A549 (cell line): ENCODE data around the gene PPP2R5E. TPM values are rescaled to one million over a fixed set of nuclear protein-coding genes. Genes with fewer than 3 reads are reported as not detected.

Experiments
- ATAC-seq, 2 experiments: fragments of 200-7000 bp in 1 of 2; fragments of >200 bp in 1 of 2; cut with Nextera tagmentation in 1 of 2; cut with Tn5 transposase in 1 of 2; 3 replicates each; pipeline versions ENCODE4 v1.8.0 to v1.9.1; 2018 to 2020; ENCODE audit warnings: mild to moderate bottlenecking in 1 of 2, moderate library complexity in 1 of 2
- CTCF ChIA-PET: fragments of 300-600 bp; sonication (Branson Sonifier 250); formaldehyde crosslinking; extraction: SDS; loops from one replicate; lab custom pipeline; 2021; ENCODE audit warnings: antibody characterized with exemption, inconsistent platforms; lab: Yijun Ruan, JAX
- POLR2A ChIA-PET: fragments of 350-600 bp; formaldehyde crosslinking; extraction: SDS; loops from one replicate; lab custom pipeline; 2021; ENCODE audit warnings: antibody characterized with exemption, inconsistent platforms; lab: Yijun Ruan, JAX
- DNase-seq, 2 experiments: peaks; one replicate each; pipeline versions ENCODE4 v3.0.0 to v3.0.0-alpha.2; 2011 to 2016; ENCODE audit warnings: low read depth in 1 of 2, low spot score in 1 of 2
- FAIRE-seq: peaks from 2 replicates; lab custom pipeline; 2011; peaks lifted over from hg19 to GRCh38; lab: Jason Lieb, UNC
- H3K27ac ChIP-seq, 2 experiments: fragments of >200 bp; sonication (Bioruptor Twin); formaldehyde crosslinking; 3 replicates each; pipeline ENCODE4 v1.5.1; 2016 to 2017
- H3K4me1 ChIP-seq: fragments of >200 bp; sonication (Bioruptor Twin); formaldehyde crosslinking; 3 replicates; pipeline ENCODE4 v1.6.1; 2016
- H3K4me2 ChIP-seq: fragments of >200 bp; sonication (Bioruptor Twin); formaldehyde crosslinking; 3 replicates; pipeline ENCODE4 v1.6.1; 2016
- H3K4me3 ChIP-seq: fragments of >200 bp; sonication (Bioruptor Twin); formaldehyde crosslinking; 3 replicates; pipeline ENCODE4 v1.5.1; 2016
- H3K9me3 ChIP-seq: fragments of >200 bp; sonication (Bioruptor Twin); formaldehyde crosslinking; 3 replicates; pipeline ENCODE4 v1.6.1; 2016
- CEBPB ChIP-seq, 2 experiments: fragments of >200 bp in 1 of 2; sonication (Bioruptor Twin) in 1 of 2; formaldehyde crosslinking in 1 of 2; IDR thresholded peaks; 2 replicates each; pipeline ENCODE4 v1.6.1; 2012 to 2016
- CTCF ChIP-seq: fragments of >200 bp; sonication (Bioruptor Twin); formaldehyde crosslinking; IDR thresholded peaks from 3 replicates; pipeline ENCODE4 v1.5.1; 2016
- EHF ChIP-seq: fragments of 250-450 bp; sonication (Bioruptor Pico); IDR thresholded peaks from 2 replicates; pipeline ENCODE4 v1.5.0; 2020; ENCODE audit warnings: mild to moderate bottlenecking
- FOSL2 ChIP-seq, 2 experiments: fragments of 450-650 bp in 1 of 2; fragments of >200 bp in 1 of 2; sonication (Bioruptor Twin) in 1 of 2; formaldehyde crosslinking; IDR thresholded peaks; 2 replicates each; pipeline versions ENCODE4 v1.5.0 to v1.6.1; 2016 to 2020; ENCODE audit warnings: mild to moderate bottlenecking in 1 of 2, moderate library complexity in 1 of 2
- FOXS1 ChIP-seq: fragments of 250-450 bp; sonication (Bioruptor Pico); IDR thresholded peaks from 2 replicates; pipeline ENCODE4 v1.5.0; 2020; ENCODE audit warnings: mild to moderate bottlenecking, moderate library complexity
- HDAC2 ChIP-seq: fragments of 200-600 bp; sonication (generic); IDR thresholded peaks from 2 replicates; pipeline ENCODE4 v1.6.1; 2016
- HEYL ChIP-seq: fragments of 250-450 bp; sonication (Bioruptor Pico); IDR thresholded peaks from 2 replicates; pipeline ENCODE4 v1.8.0; 2021; ENCODE audit warnings: mild to moderate bottlenecking, moderate library complexity
- HOXA7 ChIP-seq: fragments of 250-450 bp; sonication (Bioruptor Pico); IDR thresholded peaks from 2 replicates; pipeline ENCODE4 v1.5.0; 2020; ENCODE audit warnings: mild to moderate bottlenecking, moderate library complexity
- HOXB13 ChIP-seq: fragments of 250-450 bp; sonication (Bioruptor Pico); IDR thresholded peaks from 2 replicates; pipeline ENCODE4 v1.5.0; 2020; ENCODE audit warnings: low read depth, mild to moderate bottlenecking, moderate library complexity
- JUN ChIP-seq, 2 experiments: fragments of >200 bp; sonication (Bioruptor Twin); formaldehyde crosslinking; IDR thresholded peaks; 2 replicates in 1 of 2; 3 replicates in 1 of 2; pipeline ENCODE4 v1.6.1; 2016 to 2017
- KDM5A ChIP-seq: fragments of 200-600 bp; sonication (generic); IDR thresholded peaks from 2 replicates; pipeline ENCODE4 v1.6.1; 2016; ENCODE audit warnings: antibody characterized with exemption, mild to moderate bottlenecking
- MAZ ChIP-seq: fragments of 150-350 bp; IDR thresholded peaks from 2 replicates; pipeline ENCODE4 v1.6.1; 2014; ENCODE audit warnings: antibody characterized with exemption, low read depth, low read length, borderline replicate concordance
- PHF8 ChIP-seq: fragments of 200-600 bp; sonication (generic); IDR thresholded peaks from 2 replicates; pipeline ENCODE4 v1.6.1; 2016; ENCODE audit warnings: low read depth, mild to moderate bottlenecking, antibody characterized with exemption, moderate library complexity, borderline replicate concordance
- POLR2A ChIP-seq: IDR thresholded peaks from 2 replicates; pipeline ENCODE4 v1.6.1; 2012; ENCODE audit warnings: mild to moderate bottlenecking, low read length
- RNF2 ChIP-seq: fragments of 200-600 bp; sonication (generic); IDR thresholded peaks from 2 replicates; pipeline ENCODE4 v1.6.1; 2016; ENCODE audit warnings: low read depth, mild to moderate bottlenecking, antibody characterized with exemption, moderate library complexity, borderline replicate concordance
- TFCP2L1 ChIP-seq: fragments of 250-450 bp; sonication (Bioruptor Pico); IDR thresholded peaks from 2 replicates; pipeline ENCODE4 v1.5.0; 2021; ENCODE audit warnings: mild to moderate bottlenecking
- ZFP36 ChIP-seq: fragments of 450-650 bp; IDR thresholded peaks from 2 replicates; pipeline ENCODE4 v1.6.1; 2014; ENCODE audit warnings: borderline replicate concordance; ENCODE audit not compliant: partially characterized antibody
- ZSCAN20 ChIP-seq: fragments of 250-450 bp; sonication (Bioruptor Pico); IDR thresholded peaks from 2 replicates; pipeline ENCODE4 v1.8.0; 2022; ENCODE audit warnings: mild to moderate bottlenecking, moderate library complexity
- WGBS: methylation state at CpG from one replicate; pipeline ENCODE4 v1.1.6; 2017; ENCODE audit errors: missing lambda C conversion rate; 5-methylcytosine and 5-hydroxymethylcytosine counted together
- polyA plus RNA-seq, 4 experiments: library from polyadenylated mRNA; depleted of rRNA in 3 of 4; stranded (reverse); fragments of >200 nt; fragmentation: RNase III in 1 of 4; extraction: RNeasy Plus Mini Kit Qiagen cat#74134 plus additional on column Dnase treatment in 1 of 4; gene quantifications; 2 replicates in 3 of 4; 3 replicates in 1 of 4; pipeline ENCODE4 v1.2.3, GENCODE V29; 2011 to 2017
- TF ChIP-seq, protein P1 (sequence below): fragments of 200-600 bp; sonication (generic); IDR thresholded peaks from 2 replicates; pipeline ENCODE4 v1.6.1; 2016; ENCODE audit warnings: antibody characterized with exemption, mild to moderate bottlenecking, moderate library complexity
- TF ChIP-seq, protein P2 (sequence below): fragments of 250-450 bp; sonication (Bioruptor Pico); IDR thresholded peaks from 2 replicates; pipeline ENCODE4 v1.5.0; 2020; ENCODE audit warnings: low read depth, mild to moderate bottlenecking, moderate library complexity

PPP2R5E gene
- polyA plus RNA-seq, 2 of the 4 experiments (the other 2 are of a cell fraction) = 21.4 to 23.2 TPM

- H3K9me3 ChIP-seq = no peaks in the 10 kb centered on the region
- CTCF ChIA-PET = no interaction called here
- DNase-seq = peak in 1 of 2 experiments; percentile 37
- peak overlapping the region; percentile 74; the same call in 2 of the 3 replicates for H3K4me2 ChIP-seq
- WGBS = 57% methylated on average over 5 of the region's 5 CpGs
- 0 out of 6 replicates have a peak overlapping the region, but pooled peaks of 1 of the 2 experiments have one; percentile 1 for H3K27ac ChIP-seq
- POLR2A ChIA-PET = no interaction called here
- H3K4me1 ChIP-seq = peaks cover 73% of the 10 kb centered on the region
- no peak for FAIRE-seq
- peak in 1 of 2 experiments; percentile 44; a peak in 2 of 6 replicates for ATAC-seq
- no peak overlapping the region for H3K4me3 ChIP-seq
- TF ChIP-seq TFCP2L1 (CRISPR knock-in tag) (no peak), ZSCAN20 (no peak), RNF2 (no peak), HEYL (no peak), CEBPB (IDR thresholded peaks at IDR 0.05) (no peak), CTCF (no peak)
- TF ChIP-seq, protein P1, sequence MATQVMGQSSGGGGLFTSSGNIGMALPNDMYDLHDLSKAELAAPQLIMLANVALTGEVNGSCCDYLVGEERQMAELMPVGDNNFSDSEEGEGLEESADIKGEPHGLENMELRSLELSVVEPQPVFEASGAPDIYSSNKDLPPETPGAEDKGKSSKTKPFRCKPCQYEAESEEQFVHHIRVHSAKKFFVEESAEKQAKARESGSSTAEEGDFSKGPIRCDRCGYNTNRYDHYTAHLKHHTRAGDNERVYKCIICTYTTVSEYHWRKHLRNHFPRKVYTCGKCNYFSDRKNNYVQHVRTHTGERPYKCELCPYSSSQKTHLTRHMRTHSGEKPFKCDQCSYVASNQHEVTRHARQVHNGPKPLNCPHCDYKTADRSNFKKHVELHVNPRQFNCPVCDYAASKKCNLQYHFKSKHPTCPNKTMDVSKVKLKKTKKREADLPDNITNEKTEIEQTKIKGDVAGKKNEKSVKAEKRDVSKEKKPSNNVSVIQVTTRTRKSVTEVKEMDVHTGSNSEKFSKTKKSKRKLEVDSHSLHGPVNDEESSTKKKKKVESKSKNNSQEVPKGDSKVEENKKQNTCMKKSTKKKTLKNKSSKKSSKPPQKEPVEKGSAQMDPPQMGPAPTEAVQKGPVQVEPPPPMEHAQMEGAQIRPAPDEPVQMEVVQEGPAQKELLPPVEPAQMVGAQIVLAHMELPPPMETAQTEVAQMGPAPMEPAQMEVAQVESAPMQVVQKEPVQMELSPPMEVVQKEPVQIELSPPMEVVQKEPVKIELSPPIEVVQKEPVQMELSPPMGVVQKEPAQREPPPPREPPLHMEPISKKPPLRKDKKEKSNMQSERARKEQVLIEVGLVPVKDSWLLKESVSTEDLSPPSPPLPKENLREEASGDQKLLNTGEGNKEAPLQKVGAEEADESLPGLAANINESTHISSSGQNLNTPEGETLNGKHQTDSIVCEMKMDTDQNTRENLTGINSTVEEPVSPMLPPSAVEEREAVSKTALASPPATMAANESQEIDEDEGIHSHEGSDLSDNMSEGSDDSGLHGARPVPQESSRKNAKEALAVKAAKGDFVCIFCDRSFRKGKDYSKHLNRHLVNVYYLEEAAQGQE = no peak
Measured at GRCh38 chr14:63435838-63436237, 107.3 kb downstream of the PPP2R5E start.

- no peak for TF ChIP-seq TFCP2L1 (CRISPR knock-in tag)
- TF ChIP-seq MAZ = no peak
- TF ChIP-seq HDAC2 = no peak
- TF ChIP-seq HOXA7 = no peak
- no peak for TF ChIP-seq ZSCAN20
- TF ChIP-seq JUN (IDR thresholded peaks at IDR 0.05) = no peak
- TF ChIP-seq, all 56 proteins: peak for 0
- no peak for DNase-seq
- CTCF ChIA-PET = no interaction called here
- FAIRE-seq = no peak
- ATAC-seq = no peak
- Histone ChIP-seq H3K4me1 (peaks cover 71% of the 10 kb centered on the region), H3K9me3 (no peaks in the 10 kb centered on the region), H3K4me2 (peak overlapping the region; percentile 74; the same call in 2 of the 3 replicates), H3K27ac (0 out of 6 replicates have a peak overlapping the region, but pooled peaks of 1 of the 2 experiments have one; percentile 1), H3K4me3 (no peak overlapping the region)
- POLR2A ChIA-PET = no interaction called here
- 79% methylated on average over 2 of the region's 2 CpGs for WGBS
Measured at GRCh38 chr14:63435204-63435603, 108.0 kb downstream of the PPP2R5E start.

- ATAC-seq = peak in 1 of 2 experiments; percentile 31; a peak in 3 of 6 replicates
- CTCF ChIA-PET = interaction anchor here (0.6 to 2.2 kb wide), 2 partner anchors 44 to 1912 kb away, joined by 5 to 8 read pairs; no protein-coding TSS in a partner anchor
- H3K4me2 ChIP-seq = no peak overlapping the region
- TF ChIP-seq MAZ (no peak), KDM5A (no peak), PHF8 (no peak), POLR2A (no peak), EHF (CRISPR knock-in tag) (no peak), FOXS1 (CRISPR knock-in tag) (no peak), ZFP36 (no peak), TFCP2L1 (CRISPR knock-in tag) (no peak), FOSL2 (IDR thresholded peaks at IDR 0.05) (no peak), FOSL2 (CRISPR knock-in tag; IDR thresholded peaks at IDR 0.05) (no peak), HOXB13 (no peak), HDAC2 (no peak)
- TF ChIP-seq, protein P2, sequence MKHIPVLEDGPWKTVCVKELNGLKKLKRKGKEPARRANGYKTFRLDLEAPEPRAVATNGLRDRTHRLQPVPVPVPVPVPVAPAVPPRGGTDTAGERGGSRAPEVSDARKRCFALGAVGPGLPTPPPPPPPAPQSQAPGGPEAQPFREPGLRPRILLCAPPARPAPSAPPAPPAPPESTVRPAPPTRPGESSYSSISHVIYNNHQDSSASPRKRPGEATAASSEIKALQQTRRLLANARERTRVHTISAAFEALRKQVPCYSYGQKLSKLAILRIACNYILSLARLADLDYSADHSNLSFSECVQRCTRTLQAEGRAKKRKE (CRISPR knock-in tag) = no peak
- FAIRE-seq = no peak
- 89% methylated on average over 4 of the region's 4 CpGs for WGBS
- POLR2A ChIA-PET = no interaction called here
- H3K27ac ChIP-seq = no peak overlapping the region
- no peaks in the 10 kb centered on the region for H3K9me3 ChIP-seq
- no peak for DNase-seq
- no peak overlapping the region for H3K4me3 ChIP-seq
- H3K4me1 ChIP-seq = peaks cover 49% of the 10 kb centered on the region
Measured at GRCh38 chr14:63432888-63433552, 110.2 kb downstream of the PPP2R5E start.
